ENCODE measurements around the gene ADCY2.

GRCh38 chr5:7787770-7788169 is 391.8 kb downstream of the ADCY2 start:
- no peak for TF ChIP-seq POLR2A (IDR thresholded peaks at IDR 0.05)
- TF ChIP-seq, protein P1, sequence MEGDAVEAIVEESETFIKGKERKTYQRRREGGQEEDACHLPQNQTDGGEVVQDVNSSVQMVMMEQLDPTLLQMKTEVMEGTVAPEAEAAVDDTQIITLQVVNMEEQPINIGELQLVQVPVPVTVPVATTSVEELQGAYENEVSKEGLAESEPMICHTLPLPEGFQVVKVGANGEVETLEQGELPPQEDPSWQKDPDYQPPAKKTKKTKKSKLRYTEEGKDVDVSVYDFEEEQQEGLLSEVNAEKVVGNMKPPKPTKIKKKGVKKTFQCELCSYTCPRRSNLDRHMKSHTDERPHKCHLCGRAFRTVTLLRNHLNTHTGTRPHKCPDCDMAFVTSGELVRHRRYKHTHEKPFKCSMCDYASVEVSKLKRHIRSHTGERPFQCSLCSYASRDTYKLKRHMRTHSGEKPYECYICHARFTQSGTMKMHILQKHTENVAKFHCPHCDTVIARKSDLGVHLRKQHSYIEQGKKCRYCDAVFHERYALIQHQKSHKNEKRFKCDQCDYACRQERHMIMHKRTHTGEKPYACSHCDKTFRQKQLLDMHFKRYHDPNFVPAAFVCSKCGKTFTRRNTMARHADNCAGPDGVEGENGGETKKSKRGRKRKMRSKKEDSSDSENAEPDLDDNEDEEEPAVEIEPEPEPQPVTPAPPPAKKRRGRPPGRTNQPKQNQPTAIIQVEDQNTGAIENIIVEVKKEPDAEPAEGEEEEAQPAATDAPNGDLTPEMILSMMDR (IDR thresholded peaks at IDR 0.05) = no peak

All from heart left ventricle (tissue), 13 donors.